Activated T-helper 1 cell treated with Interleukin-2 at 50 U/mL for 16 hours (primary cell): ENCODE measurements around the gene SERPINA3.
"Not testable (repeated sequence)": the region's sequence is repeated elsewhere in the genome, so short reads cannot be mapped to it uniquely, and the experiment has no call there.

Experiments
- DNase-seq: peaks from one replicate; pipeline ENCODE4 v3.0.0-alpha.2; 2020; ENCODE audit warnings: low read depth

The SERPINA3 gene

DNA sequence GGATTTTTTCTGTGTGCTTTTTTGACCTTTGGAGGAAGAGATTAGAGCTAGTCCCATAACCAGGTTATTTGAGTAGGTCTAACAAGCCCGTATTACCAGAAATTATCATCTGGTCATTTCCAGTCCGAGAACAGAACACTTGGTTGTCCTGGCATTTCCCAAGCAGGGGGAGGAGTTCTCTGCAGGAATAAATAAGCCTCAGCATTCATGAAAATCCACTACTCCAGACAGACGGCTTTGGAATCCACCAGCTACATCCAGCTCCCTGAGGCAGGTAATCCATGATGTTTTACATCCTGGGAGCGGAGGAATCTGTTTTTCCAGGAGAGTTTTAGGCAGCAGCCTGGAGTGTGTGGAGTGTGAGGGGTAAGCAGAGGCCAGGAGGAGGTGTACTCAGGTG is at the start of gene SERPINA3:
SERPINA3 (plus strand) TSS at position 218 of the 400 bp plus-strand sequence. CDS start 2,051 bp downstream, outside the sequence.
- no peak for DNase-seq

DNA sequence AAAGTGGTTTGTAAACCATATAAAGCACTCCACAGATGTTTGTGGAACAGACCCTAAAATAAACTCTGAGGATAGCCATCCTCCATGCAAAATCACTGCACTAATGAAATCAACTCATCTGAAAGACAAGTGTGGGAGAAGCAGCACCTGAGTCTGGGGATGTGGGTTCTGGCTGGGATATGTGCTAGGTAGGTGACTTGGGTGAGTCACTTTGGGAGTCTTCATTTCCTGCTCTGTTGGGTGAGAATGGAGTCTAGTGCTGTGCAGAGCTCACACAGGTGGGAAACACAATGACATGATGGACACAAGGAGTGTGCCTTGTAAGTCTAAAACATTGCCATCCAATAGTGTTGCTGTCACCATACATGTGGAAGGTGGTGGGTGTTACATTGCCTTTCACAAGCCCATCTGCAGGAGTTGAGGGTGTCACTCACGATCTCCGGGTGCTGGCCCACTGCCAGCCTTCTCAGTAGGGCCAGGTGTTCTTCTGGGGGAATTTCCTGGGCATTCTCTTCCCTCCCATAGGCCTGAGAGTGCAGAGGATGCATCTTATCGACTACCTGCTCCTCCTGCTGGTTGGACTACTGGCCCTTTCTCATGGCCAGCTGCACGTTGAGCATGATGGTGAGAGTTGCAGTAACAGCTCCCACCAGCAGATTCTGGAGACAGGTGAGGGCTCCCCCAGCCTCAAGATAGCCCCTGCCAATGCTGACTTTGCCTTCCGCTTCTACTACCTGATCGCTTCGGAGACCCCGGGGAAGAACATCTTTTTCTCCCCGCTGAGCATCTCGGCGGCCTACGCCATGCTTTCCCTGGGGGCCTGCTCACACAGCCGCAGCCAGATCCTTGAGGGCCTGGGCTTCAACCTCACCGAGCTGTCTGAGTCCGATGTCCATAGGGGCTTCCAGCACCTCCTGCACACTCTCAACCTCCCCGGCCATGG is 49.0 kb upstream of the SERPINA3 start:
- no peak for DNase-seq

DNA sequence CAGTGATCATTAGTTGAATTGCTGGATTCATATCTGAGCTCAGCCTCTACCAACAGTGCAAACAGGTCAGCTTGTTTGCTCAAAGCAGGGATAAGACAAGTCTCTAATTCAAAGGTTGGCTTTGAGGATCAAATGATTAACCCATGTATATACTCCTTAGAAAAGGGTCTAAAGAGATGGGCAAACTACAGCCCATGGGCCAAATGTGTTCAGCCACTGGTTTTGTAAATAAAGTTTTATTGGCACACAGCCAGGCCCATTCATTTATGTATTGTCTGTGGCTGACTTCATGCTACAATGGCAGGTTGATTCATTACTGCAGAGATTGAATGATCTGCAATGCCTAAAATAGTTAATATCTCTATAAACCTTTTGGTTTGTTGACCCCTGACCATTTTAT is 47.8 kb upstream of the SERPINA3 start:
- DNase-seq, result no peak

DNA sequence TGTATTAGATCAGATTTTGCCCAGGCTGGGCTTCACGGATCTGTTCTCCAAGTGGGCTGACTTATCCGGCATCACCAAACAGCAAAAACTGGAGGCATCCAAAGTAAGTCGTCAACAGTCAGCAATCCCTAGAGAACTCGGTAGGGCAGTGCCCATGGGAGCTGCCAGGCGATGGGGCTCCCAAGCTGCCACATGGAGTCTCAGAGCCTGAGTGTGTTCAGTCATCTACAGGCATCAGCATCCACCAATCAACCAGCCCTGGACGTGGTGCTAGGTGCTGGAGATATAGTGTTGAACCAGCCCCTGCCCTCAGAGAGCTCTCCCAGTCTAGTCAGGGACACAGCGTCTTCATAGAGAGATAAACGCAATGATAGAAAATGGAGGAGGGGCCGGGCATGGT is 44.0 kb upstream of the SERPINA3 start:
- DNase-seq, result no peak

DNA sequence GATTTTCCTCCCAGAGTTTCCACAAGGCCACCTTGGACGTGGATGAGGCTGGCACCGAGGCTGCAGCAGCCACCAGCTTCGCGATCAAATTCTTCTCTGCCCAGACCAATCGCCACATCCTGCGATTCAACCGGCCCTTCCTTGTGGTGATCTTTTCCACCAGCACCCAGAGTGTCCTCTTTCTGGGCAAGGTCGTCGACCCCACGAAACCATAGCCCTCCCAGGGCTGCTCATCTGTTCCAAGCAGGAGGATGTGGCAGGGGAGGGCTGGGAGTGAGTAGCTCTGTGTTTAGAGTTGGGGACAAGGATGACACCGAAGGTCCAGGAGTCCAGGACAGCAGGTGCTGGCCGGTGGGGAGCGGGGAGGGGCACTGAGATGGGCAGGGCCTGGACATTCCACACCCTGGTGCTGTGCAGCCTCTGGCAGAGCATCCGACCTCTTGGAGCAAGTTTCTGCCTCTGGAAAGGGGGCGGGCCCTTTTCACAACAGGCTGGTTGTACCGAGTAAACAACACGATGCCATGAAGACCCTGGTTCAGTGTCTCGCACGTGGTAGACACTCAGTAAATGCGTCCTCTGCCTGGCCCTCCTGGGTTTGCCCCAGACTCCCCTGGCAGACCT is 42.7 kb upstream of the SERPINA3 start:
- DNase-seq, result no peak

DNA sequence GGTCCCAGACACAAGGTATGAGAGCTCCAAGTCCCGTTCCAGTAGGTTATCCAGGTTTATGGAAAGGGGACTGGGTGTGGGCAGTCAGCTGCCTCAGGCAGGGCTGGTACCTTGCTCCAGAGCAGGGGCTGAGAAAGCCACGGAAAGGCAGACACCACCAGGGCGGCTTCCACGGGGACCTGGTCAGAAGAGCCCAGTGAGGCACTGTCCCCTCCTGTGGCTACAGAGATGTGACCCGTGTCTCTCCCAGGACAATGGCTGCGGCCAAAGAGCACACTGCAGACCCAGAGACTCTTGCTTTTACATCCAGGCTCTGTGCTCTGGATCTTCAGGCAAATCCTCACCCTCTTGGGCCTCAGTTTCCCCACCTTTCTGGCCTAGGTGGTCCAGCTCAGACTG is 42.2 kb upstream of the SERPINA3 start:
- DNase-seq, result no peak

DNA sequence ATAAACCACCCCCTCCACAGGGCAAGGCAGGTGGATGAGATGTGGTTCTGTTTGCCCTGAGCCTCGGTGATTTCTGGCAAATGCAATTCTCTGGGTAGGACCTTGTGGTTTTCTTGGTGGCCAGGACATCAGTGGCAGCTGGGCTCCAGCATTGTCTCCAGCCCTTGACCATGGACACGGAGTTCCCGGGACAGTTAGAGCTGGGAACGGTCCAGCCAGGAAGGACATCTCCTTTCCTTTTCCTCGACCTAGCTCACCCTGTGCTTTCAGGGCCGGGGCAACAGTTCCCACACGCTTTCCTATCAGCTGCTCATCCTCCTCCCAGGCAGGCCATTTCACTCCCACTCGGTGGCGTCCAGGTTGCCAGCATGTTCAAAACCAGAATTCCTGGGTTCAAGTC is 41.8 kb upstream of the SERPINA3 start:
- no peak for DNase-seq

DNA sequence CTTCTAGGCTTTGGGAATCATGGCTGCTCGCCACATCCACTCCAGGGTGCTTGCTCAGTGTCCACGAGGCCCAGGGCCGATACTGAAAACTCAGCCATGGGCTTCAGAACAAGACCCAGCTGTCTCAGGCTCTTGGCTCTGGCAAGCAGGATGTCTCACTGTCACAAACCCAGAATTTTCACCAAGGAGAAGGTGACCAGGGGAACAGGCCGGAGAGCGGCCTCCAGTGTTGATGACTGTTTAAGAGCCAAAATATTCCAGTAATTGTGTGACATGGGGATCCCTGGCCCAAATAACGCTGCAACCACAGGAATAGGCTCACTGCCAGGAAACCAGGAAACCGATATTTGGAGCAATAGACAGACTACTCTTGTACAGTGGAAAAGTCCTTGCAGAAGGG is 40.8 kb upstream of the SERPINA3 start:
- DNase-seq, result no peak

DNA sequence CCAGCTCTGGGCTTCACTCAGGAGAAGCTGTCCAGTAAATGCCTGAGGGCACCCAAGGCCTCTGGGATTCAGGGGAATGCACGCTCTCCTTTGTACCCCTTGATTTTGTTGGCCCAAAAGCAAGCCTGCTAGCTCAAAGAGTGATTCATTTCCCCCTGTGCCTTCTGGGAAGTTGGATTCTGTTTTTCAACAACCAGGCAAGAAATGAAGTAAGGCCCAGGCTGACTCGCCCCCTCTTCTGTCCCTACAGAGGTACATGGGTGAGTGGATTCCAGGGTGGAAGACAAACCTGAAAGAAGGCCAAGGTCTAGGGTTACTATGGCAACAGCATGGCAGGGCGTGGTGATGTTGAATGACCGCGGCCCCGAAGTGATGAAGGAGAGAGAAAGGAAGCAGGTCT is 40.2 kb upstream of the SERPINA3 start:
- DNase-seq, result no peak

DNA sequence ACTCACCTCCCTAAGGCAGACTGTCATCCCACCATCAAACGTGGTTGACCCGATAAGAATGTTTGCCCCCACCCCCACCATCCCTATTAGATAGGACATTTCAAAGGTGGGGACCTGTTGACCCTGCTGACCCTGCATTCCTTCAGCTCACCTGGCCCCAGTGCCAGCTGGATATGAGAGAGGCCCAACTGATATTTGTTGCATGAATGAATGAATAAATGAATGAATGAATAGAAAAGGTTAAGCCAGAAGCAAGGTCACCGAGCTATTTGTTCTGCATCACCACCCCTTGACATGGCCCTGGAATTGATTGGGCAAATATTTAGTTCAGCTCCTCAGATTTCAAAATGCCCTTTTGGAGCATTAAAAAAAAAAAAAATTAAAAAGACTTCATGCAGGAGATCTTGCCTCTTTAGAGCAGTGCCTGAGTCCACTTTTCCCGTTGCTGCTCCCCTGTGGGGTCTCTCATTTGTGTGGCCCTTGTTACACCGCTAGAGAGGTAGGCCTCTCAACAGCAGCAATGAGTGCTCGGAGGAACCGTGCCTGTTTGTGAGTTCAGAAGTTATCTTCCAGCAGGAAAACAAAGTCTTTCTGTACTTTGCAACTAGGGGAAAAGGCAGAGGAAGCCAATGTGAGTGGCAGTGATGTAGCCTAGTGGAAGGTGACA is 39.4 kb upstream of the SERPINA3 start:
- DNase-seq, result no peak

DNA sequence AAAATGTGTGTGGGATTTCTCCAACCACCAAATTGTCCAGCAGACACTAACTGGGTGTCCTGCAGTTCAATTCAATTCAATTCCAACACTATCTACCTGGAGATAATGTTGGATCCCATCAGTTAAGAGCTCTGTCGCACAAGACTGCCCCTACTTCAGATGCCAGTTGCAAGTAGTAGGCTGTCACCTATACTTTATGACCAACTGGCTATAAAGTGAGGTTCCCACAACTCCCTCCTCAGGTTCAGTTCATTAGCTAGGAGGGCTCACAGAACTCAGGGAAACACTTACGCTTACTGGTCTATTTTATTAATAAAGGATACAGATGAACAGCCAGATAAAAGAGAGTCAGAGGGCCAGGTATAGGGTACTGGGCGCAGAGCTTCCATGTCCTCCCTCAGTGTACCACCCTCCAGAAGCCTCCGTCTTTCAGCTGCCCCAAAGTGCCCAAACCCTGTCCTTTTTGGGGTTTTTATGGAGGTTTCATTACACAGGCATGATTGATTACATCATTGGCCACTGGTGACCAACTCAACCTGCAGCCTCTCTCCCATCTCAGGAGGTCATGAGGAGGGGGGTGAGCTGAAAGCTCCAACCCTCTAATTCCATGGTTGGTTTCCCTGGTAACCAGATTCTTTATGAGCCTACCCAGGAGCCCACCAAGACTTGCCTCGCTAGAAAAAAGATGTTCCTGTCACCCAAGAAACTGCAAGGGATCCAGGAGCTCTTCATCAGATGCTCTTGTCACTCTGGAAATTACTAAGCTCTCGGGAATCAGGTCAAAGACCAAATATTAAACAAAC is 38.5 kb upstream of the SERPINA3 start:
- DNase-seq, result no peak

DNA sequence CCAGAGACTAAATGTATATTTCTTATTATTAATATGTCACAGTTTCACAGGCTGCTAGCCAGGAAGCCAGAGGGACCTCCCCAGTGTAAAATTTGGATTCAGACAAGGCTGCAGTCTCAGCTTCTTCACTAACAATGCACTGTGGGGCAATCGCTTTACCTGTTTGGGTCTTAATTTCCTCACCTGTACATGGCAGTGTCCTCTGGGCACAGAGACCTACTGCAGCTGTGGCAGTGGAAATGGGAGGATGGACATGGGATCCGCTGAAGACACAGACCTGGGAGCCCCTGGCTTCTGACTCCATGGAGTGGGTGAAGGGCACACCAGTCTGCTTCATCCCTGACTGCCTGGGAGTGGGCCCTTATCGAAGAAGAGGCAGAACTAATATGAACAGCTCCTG is 37.9 kb upstream of the SERPINA3 start:
- no peak for DNase-seq

DNA sequence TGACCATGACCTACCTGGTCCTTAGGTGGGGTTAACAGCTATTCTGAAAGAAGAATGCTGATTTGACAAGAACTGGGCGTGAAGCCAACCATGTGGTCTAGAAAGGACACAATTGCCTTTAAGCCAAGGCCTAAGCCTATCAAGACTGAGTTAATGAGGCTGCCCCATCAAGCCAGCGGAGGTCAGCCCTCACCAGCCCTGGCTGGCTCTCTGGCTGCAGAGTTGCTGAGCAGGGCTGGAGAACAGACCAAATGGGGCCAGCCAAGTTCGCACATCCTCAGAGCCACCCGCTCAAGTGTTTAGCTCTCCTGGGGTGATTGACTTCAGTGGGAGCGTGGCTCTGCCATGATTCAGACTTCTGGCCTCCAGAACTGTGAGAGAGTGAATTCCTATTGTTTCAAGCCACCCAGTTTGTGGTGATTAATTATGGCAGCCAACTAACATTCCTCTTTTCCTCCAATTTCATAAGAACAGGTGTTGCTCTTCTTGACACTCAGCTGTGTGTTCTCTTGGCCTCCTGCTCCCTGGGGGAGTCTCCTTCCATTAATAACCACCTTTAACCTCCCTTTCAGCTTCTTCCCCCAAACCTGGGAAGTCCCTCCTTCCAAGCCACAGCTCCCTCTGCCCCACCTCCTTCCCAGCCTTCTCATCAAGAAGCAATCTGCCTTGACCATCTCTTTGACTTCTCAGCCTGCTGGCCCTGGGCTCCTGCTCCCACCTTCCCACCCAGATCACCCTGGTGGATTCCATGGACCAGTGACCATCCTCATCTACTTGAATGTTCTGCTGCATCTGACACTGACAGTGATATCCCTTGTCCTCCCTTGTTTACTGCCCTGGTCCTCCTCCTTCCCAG is 36.2 kb upstream of the SERPINA3 start:
- DNase-seq, result no peak

DNA sequence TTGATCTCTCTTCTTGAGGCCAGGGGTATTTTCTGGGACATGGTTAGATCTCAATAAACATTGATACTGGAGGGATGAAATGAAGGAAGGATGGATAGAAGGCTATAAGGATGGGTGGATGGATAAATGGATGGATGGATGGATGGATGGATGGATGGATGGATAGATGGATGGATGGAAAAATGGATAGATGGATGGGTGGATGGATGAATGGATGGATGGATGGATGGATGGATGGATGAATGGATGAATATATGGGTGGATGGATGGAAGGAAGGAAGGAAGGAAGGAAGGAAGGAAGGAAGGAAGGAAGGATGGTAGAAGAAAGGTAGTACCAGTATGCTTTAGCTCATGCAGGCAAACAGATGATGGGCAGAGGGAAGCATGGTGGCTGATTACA is 34.7 kb upstream of the SERPINA3 start:
- not testable (repeated sequence) for DNase-seq

DNA sequence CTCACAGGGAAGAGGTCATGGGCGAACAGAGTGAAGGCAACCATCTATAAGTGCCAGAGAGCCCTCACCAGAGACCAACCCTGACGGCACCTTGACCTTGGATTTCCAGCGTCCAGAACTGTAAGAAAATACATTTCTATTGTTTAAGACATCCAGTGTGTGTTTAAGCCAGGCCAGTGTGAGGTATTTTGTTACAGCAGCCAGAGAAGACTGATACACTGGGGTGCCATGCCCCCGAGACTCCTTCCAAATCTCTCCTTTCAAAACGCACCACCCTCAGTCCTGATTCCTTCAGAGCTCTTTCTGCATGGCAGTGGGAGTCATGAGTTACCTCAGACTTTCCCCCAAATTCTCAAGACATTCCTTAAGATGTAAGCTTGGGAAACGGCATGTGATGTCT is 33.5 kb upstream of the SERPINA3 start:
- no peak for DNase-seq

DNA sequence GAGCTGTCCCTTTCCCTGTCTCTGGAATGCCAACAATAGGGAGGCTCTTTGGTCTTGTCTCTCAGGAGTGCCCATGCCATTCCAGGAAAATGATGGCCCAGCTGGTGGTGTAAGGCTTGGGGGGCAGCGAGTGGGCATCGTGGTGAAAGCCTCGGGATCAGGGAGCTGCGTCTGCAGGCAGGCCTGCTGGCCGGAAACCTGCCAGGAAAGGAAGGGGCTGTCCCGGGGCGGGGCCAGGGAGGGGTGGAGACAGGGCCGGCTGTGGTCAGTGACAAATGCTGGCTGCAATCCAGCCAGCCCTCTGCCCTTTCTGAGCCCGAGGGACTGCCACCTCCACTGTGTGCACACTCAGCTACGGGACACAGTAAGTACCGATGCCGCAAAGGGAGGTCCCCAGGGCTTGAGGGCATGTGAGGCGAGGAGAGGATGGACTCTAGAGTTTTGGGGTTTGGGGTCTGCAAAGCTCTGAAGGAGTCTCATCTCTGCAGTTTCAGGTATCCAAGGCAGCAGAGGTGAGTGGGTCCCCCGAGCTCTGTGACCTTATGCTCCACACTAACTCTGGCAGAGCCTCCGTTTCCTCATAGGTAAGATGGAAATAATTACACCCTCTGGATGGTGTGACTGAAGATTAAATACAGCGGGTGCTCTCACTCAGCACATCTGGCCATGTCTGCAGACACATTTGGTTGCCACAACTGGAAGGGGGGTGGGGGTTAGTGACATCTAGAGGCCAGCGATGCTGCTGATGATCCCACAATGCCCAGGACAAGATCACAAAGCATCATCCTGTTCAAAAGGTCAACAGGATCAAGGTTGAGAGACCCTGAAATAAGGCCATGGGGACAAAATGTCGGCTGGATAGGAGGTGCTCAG is 30.8 kb upstream of the SERPINA3 start, which contains the start of gene SERPINA5:
SERPINA5 (plus strand) TSS at position 300 of the 873 bp plus-strand sequence. CDS start 5,937 bp downstream, outside the sequence.
- DNase-seq, result no peak

DNA sequence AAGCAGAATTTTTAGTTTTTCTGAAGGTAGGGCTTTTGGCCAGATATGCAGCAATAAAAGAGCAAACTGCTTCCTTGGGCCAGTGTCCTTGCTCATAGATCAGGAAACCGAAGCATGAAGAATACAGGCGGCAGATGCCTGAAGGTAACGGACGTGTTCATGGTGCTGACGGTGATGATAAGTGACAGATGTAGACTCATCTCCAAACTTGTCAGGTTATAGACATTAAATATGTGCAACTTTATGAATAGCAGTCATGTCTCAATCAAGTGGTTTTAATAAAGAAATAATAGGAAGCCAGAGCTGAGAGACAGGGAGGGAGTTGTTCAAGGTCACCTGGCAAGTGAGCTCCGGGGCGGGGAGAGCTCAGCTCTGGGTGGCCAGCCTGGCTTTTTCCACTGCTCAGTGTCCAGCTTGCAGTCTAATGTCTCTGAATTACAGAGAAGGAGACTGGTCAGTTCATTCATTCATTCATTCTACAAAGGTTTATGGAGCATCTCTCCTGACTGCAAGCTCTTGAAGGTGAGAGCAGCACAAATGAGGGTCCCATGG is 29.9 kb upstream of the SERPINA3 start:
- DNase-seq, result no peak

DNA sequence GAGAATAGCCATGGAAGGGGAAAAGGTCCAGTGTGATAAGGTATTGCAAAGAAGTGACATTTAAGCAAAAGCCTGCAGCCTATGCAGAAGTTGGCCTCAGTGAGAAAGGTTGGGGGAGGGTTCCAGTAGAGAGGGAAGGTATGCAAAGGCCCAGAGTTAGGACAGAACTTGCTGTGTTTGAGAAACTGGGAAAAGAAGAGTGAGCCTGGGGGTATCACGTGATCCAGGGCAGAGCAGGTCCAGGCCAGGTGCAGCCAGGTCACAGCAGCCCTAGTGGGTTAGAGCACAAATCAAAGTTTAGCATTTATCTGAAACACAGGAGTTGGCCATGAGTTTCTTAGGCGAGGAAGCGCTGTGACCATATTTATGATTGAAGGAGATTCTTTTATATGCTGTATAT is 29.3 kb upstream of the SERPINA3 start:
- no peak for DNase-seq

DNA sequence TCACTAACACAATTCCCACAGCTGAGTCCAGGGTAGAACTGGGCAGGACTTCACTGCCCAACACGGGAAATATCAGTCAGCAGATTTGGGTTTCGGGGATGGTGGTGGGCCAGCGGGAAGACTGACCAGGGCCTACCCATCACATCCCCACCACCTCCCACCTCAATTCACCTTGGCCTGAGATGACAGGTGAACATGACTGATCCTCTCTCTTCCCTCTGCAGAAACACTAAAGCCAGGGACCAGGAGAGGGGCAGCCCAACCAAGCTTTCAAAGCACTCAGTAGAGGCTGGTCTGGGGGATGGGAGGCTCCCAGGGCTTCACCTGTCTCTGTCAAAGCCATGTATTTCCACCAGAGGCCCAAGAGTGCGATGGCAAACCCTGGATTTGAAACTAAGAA is 28.6 kb upstream of the SERPINA3 start:
- no peak for DNase-seq
